HG02973 (cell line): ENCODE results near the gene HERC5.
"Not testable (repeated sequence)": the region's sequence is repeated elsewhere in the genome, so short reads cannot be mapped to it uniquely, and the experiment has no call there.

Source experiments
- ATAC-seq: cut with Tn5 transposase; IDR thresholded peaks from one replicate; pipeline ENCODE4 v1.9.1; 2021; ENCODE audit warnings: moderate library complexity; ENCODE audit not compliant: unreplicated experiment

Gene HERC5

GRCh38 chr4:88517825-88518224, 60.9 kb downstream of the HERC5 start:
- ATAC-seq = no peak

- no peak for ATAC-seq
These were observed 62.0 kb downstream of the HERC5 start for GRCh38 chr4:88518911-88519310.

GRCh38 chr4:88522702-88523324, 65.9 kb downstream of the HERC5 start:
- ATAC-seq = no peak

GRCh38 chr4:88523325-88524129, 66.6 kb downstream of the HERC5 start, which contains the start of gene PYURF:
PYURF (minus strand) TSS chr4:88523776; CDS start chr4:88523700, 76 bp downstream.
- peak; percentile 83 for ATAC-seq

GRCh38 chr4:88524171-88524570, 67.3 kb downstream of the HERC5 start:
- ATAC-seq = peak; percentile 7

GRCh38 chr4:88526221-88526815, 69.4 kb downstream of the HERC5 start:
- ATAC-seq = no peak

GRCh38 chr4:88527787-88528186, 70.9 kb downstream of the HERC5 start:
- no peak for ATAC-seq

- ATAC-seq = no peak
These were observed 71.9 kb downstream of the HERC5 start for GRCh38 chr4:88528861-88529260.

GRCh38 chr4:88531549-88531948, 74.6 kb downstream of the HERC5 start:
- ATAC-seq = no peak

GRCh38 chr4:88533088-88533790, 76.3 kb downstream of the HERC5 start:
- no peak for ATAC-seq

- no peak for ATAC-seq
These were observed 77.2 kb downstream of the HERC5 start for GRCh38 chr4:88533937-88534750.

GRCh38 chr4:88535090-88535755, 78.3 kb downstream of the HERC5 start:
- no peak for ATAC-seq

GRCh38 chr4:88537709-88538108, 80.8 kb downstream of the HERC5 start:
- no peak for ATAC-seq

GRCh38 chr4:88539322-88540068, 82.6 kb downstream of the HERC5 start:
- ATAC-seq = not testable (repeated sequence)

GRCh38 chr4:88549815-88550214, 92.9 kb downstream of the HERC5 start:
- no peak for ATAC-seq
